ENCODE results near the gene CUX1. TPM values are rescaled to one million over a fixed set of nuclear protein-coding genes. Genes with fewer than 3 reads are reported as not detected.

CUX1 gene
- total RNA-seq, 8 experiments from 2014 or later, result 9.2 to 52.7 (median 24.2) TPM

GRCh38 chr7:102288285-102288930, 471.0 kb downstream of the CUX1 start:
- WGBS, 10 experiments, result 0 to 47% (median 25%) methylated on average over 1 to 6 of the region's 10 CpGs; no CpG with 5 or more reads in 5 of the 10 experiments
- ATAC-seq (replicated peaks in 6 of 8), result no peak
- Histone ChIP-seq H3K4me1 (replicated peaks in 1 of 2) (peaks cover 32 to 35% of the 10 kb centered on the region in 2 donors), H3K27ac (no peak overlapping the region), H3K4me3 (peak overlapping the region; percentile 62 to 89 (median 86))
- in situ Hi-C loops (cut with MboI; ENCODE audit: low pct_unique_long_range_greater_than_20kb in 2 of 9, low sequenced_read_pairs in 9 of 9, unreplicated experiment in 9 of 9), result loop anchor here in 5 of 9 experiments (10.0 to 25.0 kb wide), 3 partner anchors 96 to 106 kb away; partner anchors contain the start of gene PRKRIP1 (in 4 of the 5)

- ATAC-seq (replicated peaks in 6 of 8), result no peak
- 20 to 100% methylated on average over 1 to 3 of the region's 9 CpGs; no CpG with 5 or more reads in 8 of the 10 experiments for WGBS, 10 experiments
- in situ Hi-C loops (cut with MboI; ENCODE audit: low pct_unique_long_range_greater_than_20kb in 2 of 9, low sequenced_read_pairs in 9 of 9, unreplicated experiment in 9 of 9), result loop anchor here in 5 of 9 experiments (10.0 to 25.0 kb wide), 3 partner anchors 96 to 106 kb away; partner anchors contain the start of gene PRKRIP1 (in 4 of the 5)
- peaks cover 33 to 35% of the 10 kb centered on the region in 2 donors for H3K4me1 ChIP-seq (replicated peaks in 1 of 2)
- H3K27ac ChIP-seq, result no peak overlapping the region
- H3K4me3 ChIP-seq, result no peak overlapping the region
Measured at GRCh38 chr7:102289057-102289456, 471.6 kb downstream of the CUX1 start.

GRCh38 chr7:102291056-102291915, 473.9 kb downstream of the CUX1 start:
- ATAC-seq (replicated peaks in 6 of 8), result no peak
- H3K4me3 ChIP-seq, result no peak overlapping the region
- WGBS, 10 experiments, result 60 to 80% methylated on average over 1 to 3 of the region's 18 CpGs; no CpG with 5 or more reads in 8 of the 10 experiments
- peaks cover 29 to 36% of the 10 kb centered on the region in 2 donors for H3K4me1 ChIP-seq (replicated peaks in 1 of 2)
- in situ Hi-C loops (cut with MboI; ENCODE audit: low pct_unique_long_range_greater_than_20kb in 2 of 9, low sequenced_read_pairs in 9 of 9, unreplicated experiment in 9 of 9), result loop anchor here in 3 of 9 experiments (25.0 kb wide), 1 partner anchor 96 kb away; the partner anchor contains the start of gene PRKRIP1 (in 3 of the 3)
- no peak overlapping the region for H3K27ac ChIP-seq

GRCh38 chr7:102291916-102292267, 474.5 kb downstream of the CUX1 start:
- H3K4me1 ChIP-seq (replicated peaks in 1 of 2), result peaks cover 32 to 41% of the 10 kb centered on the region in 2 donors

GRCh38 chr7:102292813-102293798, 475.7 kb downstream of the CUX1 start:
- 0% methylated on average over 1 to 6 of the region's 36 CpGs; no CpG with 5 or more reads in 6 of the 10 experiments for WGBS, 10 experiments
- peak; percentile 31 to 75 (median 56) for ATAC-seq (replicated peaks in 6 of 8)
- Histone ChIP-seq H3K27ac (no peak overlapping the region), H3K4me3 (peak overlapping the region; percentile 15 to 35 (median 24)), H3K4me1 (replicated peaks in 1 of 2) (peaks cover 32 to 38% of the 10 kb centered on the region in 2 donors)
- in situ Hi-C loops (cut with MboI; ENCODE audit: low pct_unique_long_range_greater_than_20kb in 2 of 9, low sequenced_read_pairs in 9 of 9, unreplicated experiment in 9 of 9), result loop anchor here in 3 of 9 experiments (25.0 kb wide), 1 partner anchor 94 kb away; the partner anchor contains the start of gene PRKRIP1 (in 3 of the 3)

More at GRCh38 chr7:102291916-102292267, 474.5 kb downstream of the CUX1 start:
- WGBS, 10 experiments, result 61 to 83% (median 73%) methylated on average over 1 to 2 of the region's 2 CpGs; no CpG with 5 or more reads in 6 of the 10 experiments
- ATAC-seq (replicated peaks in 6 of 8), result no peak
- in situ Hi-C loops (cut with MboI; ENCODE audit: low pct_unique_long_range_greater_than_20kb in 2 of 9, low sequenced_read_pairs in 9 of 9, unreplicated experiment in 9 of 9), result loop anchor here in 3 of 9 experiments (25.0 kb wide), 1 partner anchor 95 kb away; the partner anchor contains the start of gene PRKRIP1 (in 3 of the 3)
- Histone ChIP-seq H3K27ac (no peak overlapping the region), H3K4me3 (no peak overlapping the region)

GRCh38 chr7:102294589-102294988, 477.2 kb downstream of the CUX1 start:
- ATAC-seq (replicated peaks in 6 of 8), result no peak

GRCh38 chr7:102295346-102296178, 478.1 kb downstream of the CUX1 start:
- WGBS, 10 experiments, result 20 to 81% (median 63%) methylated on average over 1 to 4 of the region's 12 CpGs; no CpG with 5 or more reads in 2 of the 10 experiments
- in situ Hi-C loops (cut with MboI; ENCODE audit: low pct_unique_long_range_greater_than_20kb in 2 of 9, low sequenced_read_pairs in 9 of 9, unreplicated experiment in 9 of 9), result loop anchor here in 3 of 9 experiments (25.0 kb wide), 1 partner anchor 92 kb away; the partner anchor contains the start of gene PRKRIP1 (in 3 of the 3)
- H3K4me3 ChIP-seq, result no peak overlapping the region
- H3K27ac ChIP-seq, result peak overlapping the region in 1 of 2 donors; percentile 43
- ATAC-seq (replicated peaks in 6 of 8), result peak in 4 of 8 experiments; percentile 20 to 44 (median 38)
- peaks cover 23 to 34% of the 10 kb centered on the region in 2 donors for H3K4me1 ChIP-seq (replicated peaks in 1 of 2)

More at GRCh38 chr7:102294589-102294988, 477.2 kb downstream of the CUX1 start:
- 80 to 100% methylated on average over 1 of the region's 3 CpGs; no CpG with 5 or more reads in 8 of the 10 experiments for WGBS, 10 experiments
- peaks cover 23 to 34% of the 10 kb centered on the region in 2 donors for H3K4me1 ChIP-seq (replicated peaks in 1 of 2)
- no peak overlapping the region for H3K4me3 ChIP-seq
- in situ Hi-C loops (cut with MboI; ENCODE audit: low pct_unique_long_range_greater_than_20kb in 2 of 9, low sequenced_read_pairs in 9 of 9, unreplicated experiment in 9 of 9), result loop anchor here in 3 of 9 experiments (25.0 kb wide), 1 partner anchor 93 kb away; the partner anchor contains the start of gene PRKRIP1 (in 3 of the 3)
- no peak overlapping the region for H3K27ac ChIP-seq

GRCh38 chr7:102296179-102296438, 478.7 kb downstream of the CUX1 start:
- in situ Hi-C loops (cut with MboI; ENCODE audit: low pct_unique_long_range_greater_than_20kb in 2 of 9, low sequenced_read_pairs in 9 of 9, unreplicated experiment in 9 of 9), result loop anchor here in 3 of 9 experiments (25.0 kb wide), 1 partner anchor 91 kb away; the partner anchor contains the start of gene PRKRIP1 (in 3 of the 3)
- peaks cover 23 to 34% of the 10 kb centered on the region in 2 donors for H3K4me1 ChIP-seq (replicated peaks in 1 of 2)
- 59 to 100% (median 71%) methylated on average over 3 to 4 of the region's 6 CpGs; no CpG with 5 or more reads in 7 of the 10 experiments for WGBS, 10 experiments
- peak overlapping the region in 1 of 2 donors; percentile 43 for H3K27ac ChIP-seq
- no peak for ATAC-seq (replicated peaks in 6 of 8)
- H3K4me3 ChIP-seq, result no peak overlapping the region

GRCh38 chr7:102296514-102296913, 479.1 kb downstream of the CUX1 start:
- in situ Hi-C loops (cut with MboI; ENCODE audit: low pct_unique_long_range_greater_than_20kb in 2 of 9, low sequenced_read_pairs in 9 of 9, unreplicated experiment in 9 of 9), result loop anchor here in 3 of 9 experiments (25.0 kb wide), 1 partner anchor 91 kb away; the partner anchor contains the start of gene PRKRIP1 (in 3 of the 3)
- no peak overlapping the region for H3K4me3 ChIP-seq
- no peak for ATAC-seq (replicated peaks in 6 of 8)
- peak overlapping the region in 1 of 2 donors; percentile 43 for H3K27ac ChIP-seq
- H3K4me1 ChIP-seq (replicated peaks in 1 of 2), result peaks cover 23 to 34% of the 10 kb centered on the region in 2 donors
- 33 to 96% (median 82%) methylated on average over 1 to 7 of the region's 7 CpGs; no CpG with 5 or more reads in 3 of the 10 experiments for WGBS, 10 experiments

GRCh38 chr7:102297487-102298218, 480.2 kb downstream of the CUX1 start:
- in situ Hi-C loops (cut with MboI; ENCODE audit: low pct_unique_long_range_greater_than_20kb in 2 of 9, low sequenced_read_pairs in 9 of 9, unreplicated experiment in 9 of 9), result loop anchor here in 3 of 9 experiments (25.0 kb wide), 1 partner anchor 90 kb away; the partner anchor contains the start of gene PRKRIP1 (in 3 of the 3)
- H3K4me3 ChIP-seq, result no peak overlapping the region
- no peak for ATAC-seq (replicated peaks in 6 of 8)
- WGBS, 10 experiments, result 47 to 100% (median 92%) methylated on average over 1 to 9 of the region's 10 CpGs; no CpG with 5 or more reads in 1 of the 10 experiments
- peaks cover 23 to 33% of the 10 kb centered on the region in 2 donors for H3K4me1 ChIP-seq (replicated peaks in 1 of 2)
- H3K27ac ChIP-seq, result no peak overlapping the region

All from motor neuron (in vitro differentiated cells).